A673 (cell line): ENCODE data around the gene BEND3. TPM values are rescaled to one million over a fixed set of nuclear protein-coding genes. Genes with fewer than 3 reads are reported as not detected.
A peak's percentile ranks its signal among the peaks of the same experiment; 100 is the strongest.

ENCODE experiments used
- BruUV-seq: library from RNA; stranded (reverse); fragments of 400-500 nt; replicated peaks from 2 replicates; lab custom pipeline; 2021; lab: Mats Ljungman, UMichigan
- CTCF ChIA-PET: fragments of 300-600 bp; sonication (Branson Sonifier 250); formaldehyde crosslinking; loops from one replicate; lab custom pipeline; 2022; ENCODE audit warnings: antibody characterized with exemption; lab: Charles Lee
- POLR2A ChIA-PET: fragments of 300-600 bp; sonication (Branson Sonifier 250); formaldehyde crosslinking; loops from one replicate; lab custom pipeline; 2022; ENCODE audit warnings: antibody characterized with exemption; ENCODE audit not compliant: low non-redundant PET; lab: Charles Lee
- DNase-seq: peaks from one replicate; pipeline ENCODE4 v3.0.0-alpha.2; 2015; ENCODE audit warnings: low spot score
- H3K27ac ChIP-seq: fragments of 200-600 bp; sonication (generic); 2 replicates; pipeline ENCODE4 v1.5.1; 2016; ENCODE audit warnings: mixed run types, low read depth, mild to moderate bottlenecking, mixed read lengths, antibody characterized with exemption, low read length; ENCODE audit not compliant: poor library complexity, severe bottlenecking
- H3K27me3 ChIP-seq: fragments of 200-600 bp; sonication (generic); replicated peaks from 2 replicates; pipeline ENCODE4 v1.6.1; 2017; ENCODE audit warnings: mixed run types, low read depth, mild to moderate bottlenecking, mixed read lengths, antibody characterized with exemption, low read length; ENCODE audit not compliant: insufficient read depth, poor library complexity
- H3K36me3 ChIP-seq: fragments of 200-600 bp; sonication (generic); 2 replicates; pipeline ENCODE4 v1.6.1; 2016; ENCODE audit warnings: mixed run types, mild to moderate bottlenecking, mixed read lengths, antibody characterized with exemption, low read length; ENCODE audit not compliant: insufficient read depth, poor library complexity, severe bottlenecking
- H3K4me1 ChIP-seq: fragments of 200-600 bp; sonication (generic); 2 replicates; pipeline ENCODE4 v1.6.1; 2017; ENCODE audit warnings: mixed run types, mild to moderate bottlenecking, mixed read lengths, antibody characterized with exemption, low read length; ENCODE audit not compliant: insufficient read depth, poor library complexity, severe bottlenecking
- H3K4me3 ChIP-seq: fragments of 200-600 bp; sonication (generic); 2 replicates; pipeline ENCODE4 v1.5.1; 2016; ENCODE audit warnings: low read depth, mixed run types, mild to moderate bottlenecking, mixed read lengths, low read length; ENCODE audit not compliant: poor library complexity, severe bottlenecking
- H3K9me3 ChIP-seq: fragments of 200-600 bp; sonication (generic); 2 replicates; pipeline ENCODE4 v1.6.1; 2016; ENCODE audit warnings: mixed run types, low read depth, mild to moderate bottlenecking, mixed read lengths, antibody characterized with exemption, low read length; ENCODE audit not compliant: poor library complexity, severe bottlenecking
- EZH2 ChIP-seq: fragments of 200-600 bp; sonication (generic); IDR thresholded peaks from 2 replicates; pipeline ENCODE4 v1.6.1; 2017; ENCODE audit warnings: borderline replicate concordance, low read depth, mild to moderate bottlenecking, mixed read lengths, antibody characterized with exemption, low read length; ENCODE audit not compliant: poor library complexity, severe bottlenecking
- intact Hi-C: fragments of 100-400 bp; cut with micrococcal nuclease; formaldehyde crosslinking; loops from one replicate; pipeline ENCODE4 v1.10.0; 2022; ENCODE audit not compliant: unreplicated experiment
- total RNA-seq: library from RNA; stranded (reverse); gene quantifications from 2 replicates; pipeline ENCODE4 v1.2.3, GENCODE V29; 2021
- TF ChIP-seq, protein P1 (sequence below): fragments of 300-800, 200-600 bp; sonication (generic); conservative IDR thresholded peaks from 2 replicates; pipeline ENCODE4 v1.5.1; 2017; ENCODE audit warnings: low read depth, mild to moderate bottlenecking, antibody characterized with exemption, low read length, moderate library complexity, mixed read lengths

BEND3 gene
- total RNA-seq, 1 experiment from 2014 or later: 10.9 TPM

DNA sequence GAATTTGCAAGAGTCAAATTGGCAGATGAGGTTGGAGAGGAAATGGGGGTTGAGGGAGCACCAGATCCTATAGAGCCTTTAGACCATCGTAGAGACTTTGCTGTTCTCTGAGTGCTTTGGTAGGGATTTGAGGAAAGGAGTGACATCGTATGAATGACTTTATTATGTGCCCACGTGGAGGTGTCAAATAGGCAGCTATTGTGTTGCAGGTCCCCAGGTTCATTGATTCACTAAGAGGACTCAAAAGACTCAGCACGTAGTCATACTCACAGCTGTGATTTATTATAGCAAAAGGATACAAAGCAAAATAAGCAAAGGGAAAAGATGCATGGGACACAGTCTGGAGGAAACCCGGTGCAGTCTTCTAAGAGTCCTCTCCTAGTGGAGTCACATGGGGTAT lies 85.2 kb downstream of the BEND3 start:
- Histone ChIP-seq H3K4me3 (no peak overlapping the region), H3K27ac (no peak overlapping the region), H3K36me3 (no peaks in the 10 kb centered on the region), H3K9me3 (no peaks in the 10 kb centered on the region), H3K4me1 (no peaks in the 10 kb centered on the region), H3K27me3 (no peaks in the 10 kb centered on the region)
- no TSS peak for BruUV-seq
- DNase-seq: no peak
- ChIA-PET POLR2A (no interaction called here), CTCF (no interaction called here)
- intact Hi-C loops: no loop called here
- no peak for TF ChIP-seq EZH2
- TF ChIP-seq, protein P1, sequence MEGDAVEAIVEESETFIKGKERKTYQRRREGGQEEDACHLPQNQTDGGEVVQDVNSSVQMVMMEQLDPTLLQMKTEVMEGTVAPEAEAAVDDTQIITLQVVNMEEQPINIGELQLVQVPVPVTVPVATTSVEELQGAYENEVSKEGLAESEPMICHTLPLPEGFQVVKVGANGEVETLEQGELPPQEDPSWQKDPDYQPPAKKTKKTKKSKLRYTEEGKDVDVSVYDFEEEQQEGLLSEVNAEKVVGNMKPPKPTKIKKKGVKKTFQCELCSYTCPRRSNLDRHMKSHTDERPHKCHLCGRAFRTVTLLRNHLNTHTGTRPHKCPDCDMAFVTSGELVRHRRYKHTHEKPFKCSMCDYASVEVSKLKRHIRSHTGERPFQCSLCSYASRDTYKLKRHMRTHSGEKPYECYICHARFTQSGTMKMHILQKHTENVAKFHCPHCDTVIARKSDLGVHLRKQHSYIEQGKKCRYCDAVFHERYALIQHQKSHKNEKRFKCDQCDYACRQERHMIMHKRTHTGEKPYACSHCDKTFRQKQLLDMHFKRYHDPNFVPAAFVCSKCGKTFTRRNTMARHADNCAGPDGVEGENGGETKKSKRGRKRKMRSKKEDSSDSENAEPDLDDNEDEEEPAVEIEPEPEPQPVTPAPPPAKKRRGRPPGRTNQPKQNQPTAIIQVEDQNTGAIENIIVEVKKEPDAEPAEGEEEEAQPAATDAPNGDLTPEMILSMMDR: no peak

DNA sequence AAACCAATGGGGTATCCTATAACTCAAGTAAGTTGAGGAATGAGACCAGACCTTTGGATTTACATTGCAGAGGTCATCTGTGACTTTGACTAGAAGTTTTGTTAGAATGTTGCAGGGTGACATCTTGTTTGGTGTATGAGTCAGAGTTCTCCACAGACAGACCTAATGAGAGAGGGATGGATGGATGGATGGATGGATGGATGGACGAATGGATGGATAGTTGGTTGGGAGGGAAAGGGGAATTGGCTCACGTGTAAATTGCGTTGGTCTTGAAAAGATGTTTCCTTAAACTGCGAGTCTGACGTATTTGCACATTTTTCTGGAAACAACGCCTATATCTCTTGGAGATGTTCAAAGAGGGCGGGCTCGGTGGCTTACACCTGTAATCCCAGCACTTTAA lies 88.3 kb downstream of the BEND3 start:
- TF ChIP-seq, protein P1: no peak
- no peak for TF ChIP-seq EZH2
- H3K36me3 ChIP-seq: no peaks in the 10 kb centered on the region
- no peak overlapping the region for H3K4me3 ChIP-seq
- H3K4me1 ChIP-seq: no peaks in the 10 kb centered on the region
- BruUV-seq: no TSS peak
- ChIA-PET POLR2A (no interaction called here), CTCF (interaction anchor here (0.7 kb wide), 1 partner anchor 175 kb away, joined by 6 read pairs; no protein-coding TSS in a partner anchor)
- no peak overlapping the region for H3K27ac ChIP-seq
- intact Hi-C loops: loop anchor here (5.0 kb wide), 1 partner anchor 85 kb away; no protein-coding TSS in a partner anchor
- H3K9me3 ChIP-seq: no peaks in the 10 kb centered on the region
- no peaks in the 10 kb centered on the region for H3K27me3 ChIP-seq
- DNase-seq: no peak

DNA sequence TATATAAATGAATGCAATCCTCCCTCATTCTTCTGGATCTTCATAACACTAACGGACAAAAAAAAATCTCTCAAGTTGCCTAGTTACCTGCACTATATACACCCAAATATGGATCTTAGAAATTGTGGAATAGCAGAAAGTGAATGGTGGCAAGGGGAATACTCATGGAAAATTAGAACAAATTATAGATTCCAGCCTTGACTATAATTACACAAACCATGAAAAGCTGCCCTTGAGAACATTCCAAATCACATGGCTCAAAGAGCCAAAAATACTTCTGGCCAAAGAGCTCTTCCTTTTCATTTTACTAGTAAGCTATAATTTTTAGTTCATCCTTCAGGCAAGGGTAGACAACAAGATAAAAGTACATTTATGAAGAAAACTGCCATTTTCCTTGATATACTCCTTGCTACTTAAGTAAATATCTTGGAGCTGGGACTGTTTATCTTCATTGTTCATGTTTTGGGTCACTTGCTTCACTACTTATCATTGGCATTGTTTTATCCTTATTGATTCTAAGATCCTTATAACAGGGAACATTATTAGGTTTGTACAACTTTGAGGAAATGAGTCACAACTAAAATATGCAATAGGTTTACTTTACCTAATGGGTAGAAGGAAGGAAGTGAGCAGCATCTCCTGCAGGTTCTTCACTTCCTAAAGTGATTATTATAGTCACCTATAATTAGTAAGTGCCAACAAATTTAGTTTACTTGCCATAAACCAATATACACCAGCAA lies 93.7 kb downstream of the BEND3 start:
- no TSS peak for BruUV-seq
- ChIA-PET POLR2A (no interaction called here), CTCF (interaction anchor here (1.2 kb wide), 1 partner anchor 24 kb away, joined by 4 read pairs; no protein-coding TSS in a partner anchor)
- TF ChIP-seq, protein P1: no peak
- TF ChIP-seq EZH2: no peak
- intact Hi-C loops: no loop called here
- H3K36me3 ChIP-seq: no peaks in the 10 kb centered on the region
- no peaks in the 10 kb centered on the region for H3K9me3 ChIP-seq
- H3K27me3 ChIP-seq: no peaks in the 10 kb centered on the region
- H3K4me1 ChIP-seq: no peaks in the 10 kb centered on the region
- no peak overlapping the region for H3K4me3 ChIP-seq
- H3K27ac ChIP-seq: no peak overlapping the region
- DNase-seq: peak; percentile 12
